Progenitor cell of endocrine pancreas (in vitro differentiated cells): ENCODE measurements around the gene CEP170. TPM values are rescaled to one million over a fixed set of nuclear protein-coding genes. Genes with fewer than 3 reads are reported as not detected.
"Not testable (repeated sequence)": the region's sequence is repeated elsewhere in the genome, so short reads cannot be mapped to it uniquely, and the experiment has no call there.

Source experiments
- DNase-seq: peaks from one replicate; pipeline ENCODE4 v3.0.0; 2021; ENCODE audit warnings: low spot score; ENCODE audit not compliant: unreplicated experiment
- H3K27ac Mint-ChIP-seq: 2 replicates; pipeline ENCODE4 v1.8.0; 2021; ENCODE audit warnings: mild to moderate bottlenecking, moderate library complexity, mixed read lengths
- H3K27me3 Mint-ChIP-seq: 2 replicates; pipeline ENCODE4 v1.8.0; 2021; ENCODE audit warnings: mixed read lengths
- H3K36me3 Mint-ChIP-seq: 2 replicates; pipeline ENCODE4 v1.8.0; 2022; ENCODE audit warnings: mixed read lengths; ENCODE audit not compliant: insufficient read depth
- H3K4me1 Mint-ChIP-seq: 2 replicates; pipeline ENCODE4 v1.8.0; 2021; ENCODE audit warnings: low read depth, mixed read lengths
- H3K4me3 Mint-ChIP-seq: 2 replicates; pipeline ENCODE4 v1.8.0; 2021; ENCODE audit warnings: low read depth, mild to moderate bottlenecking, moderate library complexity, mixed read lengths
- H3K9me3 Mint-ChIP-seq: 2 replicates; pipeline ENCODE4 v1.8.0; 2021; ENCODE audit warnings: low read depth, mixed read lengths
- total RNA-seq: library from RNA; stranded (reverse); gene quantifications from 2 replicates; pipeline ENCODE4 v1.2.1, GENCODE V29; 2021
- TF ChIP-seq, protein P1 (sequence below): fragments of 200-600 bp; sonication (generic); IDR thresholded peaks from one replicate; pipeline ENCODE4 v1.5.0; 2021; ENCODE audit warnings: antibody characterized with exemption, mild to moderate bottlenecking; ENCODE audit not compliant: unreplicated experiment

The CEP170 gene
- total RNA-seq, 1 donor from 2014 or later = 80.1 TPM

DNA sequence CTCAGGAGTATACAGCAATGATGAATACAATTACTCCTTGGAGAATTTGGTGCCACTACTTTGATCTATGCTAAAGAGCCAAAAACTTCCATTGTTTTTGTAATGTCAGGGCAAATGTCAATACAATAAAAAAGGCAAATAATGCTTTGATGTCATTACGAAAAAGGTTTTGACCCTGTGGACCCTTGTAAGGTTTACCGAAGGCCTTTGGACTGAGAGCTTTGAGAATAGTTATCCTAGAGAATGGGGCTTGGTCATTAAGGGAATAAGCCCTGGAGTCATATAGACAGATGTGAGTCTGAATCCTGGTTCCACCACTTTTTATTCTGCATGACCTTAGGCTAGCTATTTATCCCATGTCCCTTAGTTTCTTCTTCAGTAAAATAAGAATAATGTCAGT, 27.5 kb downstream of the CEP170 start:
- H3K9me3 Mint-ChIP-seq = peaks cover 27% of the 10 kb centered on the region
- no peaks in the 10 kb centered on the region for H3K27me3 Mint-ChIP-seq
- TF ChIP-seq, protein P1, sequence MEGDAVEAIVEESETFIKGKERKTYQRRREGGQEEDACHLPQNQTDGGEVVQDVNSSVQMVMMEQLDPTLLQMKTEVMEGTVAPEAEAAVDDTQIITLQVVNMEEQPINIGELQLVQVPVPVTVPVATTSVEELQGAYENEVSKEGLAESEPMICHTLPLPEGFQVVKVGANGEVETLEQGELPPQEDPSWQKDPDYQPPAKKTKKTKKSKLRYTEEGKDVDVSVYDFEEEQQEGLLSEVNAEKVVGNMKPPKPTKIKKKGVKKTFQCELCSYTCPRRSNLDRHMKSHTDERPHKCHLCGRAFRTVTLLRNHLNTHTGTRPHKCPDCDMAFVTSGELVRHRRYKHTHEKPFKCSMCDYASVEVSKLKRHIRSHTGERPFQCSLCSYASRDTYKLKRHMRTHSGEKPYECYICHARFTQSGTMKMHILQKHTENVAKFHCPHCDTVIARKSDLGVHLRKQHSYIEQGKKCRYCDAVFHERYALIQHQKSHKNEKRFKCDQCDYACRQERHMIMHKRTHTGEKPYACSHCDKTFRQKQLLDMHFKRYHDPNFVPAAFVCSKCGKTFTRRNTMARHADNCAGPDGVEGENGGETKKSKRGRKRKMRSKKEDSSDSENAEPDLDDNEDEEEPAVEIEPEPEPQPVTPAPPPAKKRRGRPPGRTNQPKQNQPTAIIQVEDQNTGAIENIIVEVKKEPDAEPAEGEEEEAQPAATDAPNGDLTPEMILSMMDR = no peak
- H3K36me3 Mint-ChIP-seq = peaks cover 46% of the 10 kb centered on the region
- DNase-seq = no peak
- no peak overlapping the region for H3K27ac Mint-ChIP-seq
- H3K4me3 Mint-ChIP-seq = no peak overlapping the region
- H3K4me1 Mint-ChIP-seq = no peaks in the 10 kb centered on the region

DNA sequence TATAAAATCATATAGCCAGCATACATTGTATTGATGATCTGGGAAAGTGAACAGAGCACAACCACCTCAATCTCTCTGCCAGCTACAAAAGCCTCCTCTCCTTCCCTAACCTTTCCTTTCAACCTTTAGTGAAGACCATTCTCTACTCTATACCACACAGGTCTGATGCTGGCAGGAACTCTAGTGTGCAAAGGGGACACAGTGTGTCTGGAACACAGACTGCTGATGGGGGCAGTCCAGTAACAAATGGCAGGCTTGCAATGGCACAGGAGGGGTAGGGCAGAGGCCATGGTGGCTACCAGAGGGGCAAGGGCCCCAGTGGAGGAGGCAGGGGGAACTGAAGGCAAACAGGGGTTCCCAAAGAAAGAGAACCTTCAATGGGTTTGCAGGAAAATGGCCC, 37.0 kb downstream of the CEP170 start:
- no peak overlapping the region for H3K27ac Mint-ChIP-seq
- no peak overlapping the region for H3K4me3 Mint-ChIP-seq
- TF ChIP-seq, protein P1 = no peak
- H3K4me1 Mint-ChIP-seq = no peaks in the 10 kb centered on the region
- H3K9me3 Mint-ChIP-seq = peaks cover 4% of the 10 kb centered on the region
- DNase-seq = no peak
- peaks cover 44% of the 10 kb centered on the region for H3K36me3 Mint-ChIP-seq
- no peaks in the 10 kb centered on the region for H3K27me3 Mint-ChIP-seq

DNA sequence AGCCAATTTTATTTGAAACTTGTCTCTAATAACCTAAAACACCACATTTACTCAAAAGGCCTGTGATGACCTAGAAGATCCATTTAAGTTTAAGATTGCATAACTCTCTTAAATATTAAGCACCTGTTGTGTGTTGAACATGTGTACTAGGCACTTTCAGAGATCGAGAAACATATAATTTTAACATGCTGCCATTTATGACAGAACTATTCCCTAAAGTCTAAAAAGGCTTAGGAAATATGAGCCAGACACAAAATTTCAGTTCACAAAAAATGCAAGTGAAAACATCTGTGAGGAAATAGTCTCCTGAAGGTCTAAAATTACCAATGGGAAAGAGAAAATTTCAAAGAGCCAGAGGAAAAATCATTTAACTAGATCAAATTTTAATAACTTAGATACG, 37.7 kb downstream of the CEP170 start:
- Mint-ChIP-seq H3K27me3 (no peaks in the 10 kb centered on the region), H3K4me1 (no peaks in the 10 kb centered on the region), H3K36me3 (peaks cover 40% of the 10 kb centered on the region)

DNA sequence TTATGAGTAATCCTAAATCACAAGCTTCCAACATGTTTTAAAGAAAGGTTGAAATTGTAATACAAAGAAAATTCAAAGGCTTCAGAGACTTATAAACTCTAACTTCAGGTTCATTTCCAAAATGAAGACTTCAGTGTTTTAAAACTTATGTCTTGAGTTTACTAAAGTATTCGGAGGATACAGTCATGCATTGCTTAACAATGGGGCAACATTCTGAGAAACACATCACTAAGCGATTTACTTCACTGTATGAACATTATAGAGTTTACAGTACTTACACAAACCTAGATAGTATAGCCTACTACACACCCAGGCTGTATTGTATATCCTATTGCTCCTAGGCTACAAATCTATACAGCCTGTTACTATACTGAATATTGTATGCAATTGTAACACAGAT, 38.3 kb downstream of the CEP170 start:
- no peak overlapping the region for H3K27ac Mint-ChIP-seq
- no peak for DNase-seq
- H3K36me3 Mint-ChIP-seq = peaks cover 39% of the 10 kb centered on the region
- TF ChIP-seq, protein P1 = no peak
- H3K4me1 Mint-ChIP-seq = no peaks in the 10 kb centered on the region
- no peak overlapping the region for H3K4me3 Mint-ChIP-seq
- H3K9me3 Mint-ChIP-seq = peaks cover 4% of the 10 kb centered on the region
- no peaks in the 10 kb centered on the region for H3K27me3 Mint-ChIP-seq

More for the DNA sequence above, 37.7 kb downstream of the CEP170 start:
- H3K27ac Mint-ChIP-seq = no peak overlapping the region
- TF ChIP-seq, protein P1 = no peak
- no peak for DNase-seq
- H3K9me3 Mint-ChIP-seq = peaks cover 4% of the 10 kb centered on the region
- H3K4me3 Mint-ChIP-seq = no peak overlapping the region

DNA sequence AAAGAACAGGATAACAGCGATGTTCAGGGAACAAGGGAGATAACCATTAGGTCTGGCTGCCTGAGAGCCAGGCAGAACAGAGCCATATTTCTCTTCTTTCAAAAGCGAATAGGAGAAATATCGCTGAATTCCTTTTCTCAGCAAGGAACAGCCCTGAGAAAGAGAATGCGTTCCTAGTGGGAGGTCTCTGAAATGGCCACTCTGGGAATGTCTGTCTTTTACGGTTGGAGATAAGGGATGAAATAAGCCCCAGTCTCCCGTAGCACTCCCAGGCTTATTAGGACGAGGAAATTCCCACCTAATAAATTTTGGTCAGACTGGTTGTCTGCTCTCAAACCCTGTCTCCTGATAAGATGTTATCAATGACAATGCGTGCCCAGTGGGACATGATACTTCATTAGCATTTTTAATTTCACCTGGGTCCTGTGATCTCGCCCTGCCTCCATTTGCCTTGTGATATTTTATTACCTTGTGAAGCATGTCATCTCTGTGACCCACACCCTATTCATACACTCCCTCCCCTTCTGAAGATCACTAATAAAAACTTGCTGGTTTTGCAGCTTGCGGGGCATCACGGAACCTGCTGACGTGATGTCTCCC, 39.7 kb downstream of the CEP170 start:
- H3K4me1 Mint-ChIP-seq, H3K27me3 Mint-ChIP-seq, H3K27ac Mint-ChIP-seq, DNase-seq, H3K9me3 Mint-ChIP-seq, H3K4me3 Mint-ChIP-seq: not testable (repeated sequence)
- peaks cover 28% of the 10 kb centered on the region for H3K36me3 Mint-ChIP-seq

DNA sequence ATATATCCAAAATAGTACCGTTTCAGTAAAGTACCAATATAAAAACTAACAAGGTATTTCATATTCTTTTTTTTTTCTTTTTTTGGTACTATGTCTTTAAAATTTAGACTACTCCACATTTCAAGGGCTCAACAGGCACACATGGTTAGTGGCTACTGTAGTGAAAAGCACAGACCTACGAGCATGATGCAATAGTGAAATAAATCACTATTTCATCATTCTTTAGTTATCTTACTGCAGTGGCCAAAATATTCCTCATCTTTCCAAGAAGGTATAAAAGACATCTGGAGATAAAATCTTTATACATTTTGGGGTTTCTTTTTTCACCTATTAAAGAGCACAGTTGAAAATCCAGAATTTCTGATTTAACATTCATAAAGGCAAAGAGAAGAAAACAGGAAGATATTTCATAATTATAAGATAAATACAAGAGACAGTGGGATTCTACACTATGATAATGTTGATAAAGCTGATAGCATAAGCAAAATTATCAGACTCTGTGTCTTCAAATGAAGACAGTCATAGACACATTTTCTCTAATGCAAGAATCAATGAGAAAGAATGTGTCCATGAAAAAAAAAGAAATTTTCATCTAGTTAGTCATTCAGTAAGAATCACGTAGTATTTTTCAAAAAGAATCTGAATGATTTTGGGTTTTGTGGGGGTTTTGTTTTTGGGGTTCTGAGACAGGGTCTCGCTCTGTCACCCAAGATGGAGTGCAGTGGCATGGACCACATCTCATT, 41.9 kb downstream of the CEP170 start:
- no peak for DNase-seq
- Mint-ChIP-seq H3K36me3 (peaks cover 21% of the 10 kb centered on the region), H3K27me3 (no peaks in the 10 kb centered on the region), H3K4me1 (no peaks in the 10 kb centered on the region), H3K27ac (no peak overlapping the region), H3K4me3 (no peak overlapping the region), H3K9me3 (peaks cover 4% of the 10 kb centered on the region)
- TF ChIP-seq, protein P1 = no peak

DNA sequence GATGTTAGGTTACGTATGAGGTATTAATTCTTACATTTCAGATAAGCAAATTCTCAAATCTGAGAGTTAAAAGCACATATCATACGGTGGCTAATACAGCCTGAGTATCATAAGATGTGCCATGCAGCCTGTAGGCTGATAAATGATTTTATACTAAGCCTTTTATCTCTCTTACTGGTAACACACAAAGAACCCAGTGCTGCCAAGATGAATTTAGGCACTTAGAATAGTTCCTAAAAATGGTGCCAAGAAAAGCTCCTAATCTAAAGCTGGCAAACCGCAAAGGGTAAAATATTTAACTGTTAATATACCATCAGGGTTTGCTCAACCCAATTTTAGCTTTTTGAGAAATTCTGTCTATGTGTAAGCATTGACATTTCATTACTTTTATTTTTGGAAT, 43.1 kb downstream of the CEP170 start:
- H3K9me3 Mint-ChIP-seq, H3K4me1 Mint-ChIP-seq, H3K27ac Mint-ChIP-seq, DNase-seq, H3K4me3 Mint-ChIP-seq, H3K27me3 Mint-ChIP-seq: not testable (repeated sequence)
- H3K36me3 Mint-ChIP-seq = peaks cover 16% of the 10 kb centered on the region

DNA sequence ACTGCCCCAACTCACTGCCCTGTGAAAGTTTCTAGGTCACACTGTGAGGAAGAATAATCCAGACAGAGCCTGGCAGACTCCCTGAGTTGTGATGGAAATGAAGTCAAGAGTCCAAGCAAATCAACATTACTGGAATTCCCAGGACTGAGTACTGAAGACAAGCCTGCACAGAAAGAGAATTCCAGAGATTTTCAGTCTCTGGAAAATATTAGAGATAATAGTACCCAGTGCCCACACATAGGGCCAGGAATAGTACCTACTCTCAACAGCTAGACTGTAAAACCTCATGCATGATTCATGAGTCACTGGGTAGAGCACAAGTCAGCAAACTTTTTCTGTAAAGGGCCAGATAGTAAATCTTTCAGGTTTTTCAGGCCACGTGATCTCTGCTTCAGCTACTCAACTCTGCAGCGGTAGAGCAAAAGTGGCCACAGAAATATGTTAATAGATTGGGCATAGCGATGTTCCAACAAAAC, 50.0 kb downstream of the CEP170 start:
- DNase-seq, H3K9me3 Mint-ChIP-seq, H3K27me3 Mint-ChIP-seq, H3K27ac Mint-ChIP-seq, H3K4me1 Mint-ChIP-seq, H3K4me3 Mint-ChIP-seq: not testable (repeated sequence)
- peaks cover 13% of the 10 kb centered on the region for H3K36me3 Mint-ChIP-seq
